GM19193 (cell line): ENCODE data around the gene GTF3C6.

Experiments used
- POLR2A ChIP-seq: IDR thresholded peaks from 4 replicates; pipeline ENCODE4 v1.6.1; 2011; ENCODE audit not compliant: insufficient read depth, insufficient read length; ENCODE audit errors: extremely low read depth

Gene GTF3C6

GRCh38 chr6:110960014-110960390 lies 1.5 kb downstream of the GTF3C6 start:
- no peak for TF ChIP-seq POLR2A

- no peak for TF ChIP-seq POLR2A
Measured at GRCh38 chr6:110965629-110966229, 7.2 kb downstream of the GTF3C6 start.

- TF ChIP-seq POLR2A: no peak
Measured at GRCh38 chr6:110971468-110971867, 13.0 kb downstream of the GTF3C6 start.

GRCh38 chr6:110976575-110976974 lies 18.1 kb downstream of the GTF3C6 start:
- no peak for TF ChIP-seq POLR2A

GRCh38 chr6:110979565-110980101 lies 21.1 kb downstream of the GTF3C6 start:
- no peak for TF ChIP-seq POLR2A

GRCh38 chr6:110980227-110980626 lies 21.7 kb downstream of the GTF3C6 start:
- TF ChIP-seq POLR2A: no peak

GRCh38 chr6:110980648-110981047 lies 22.1 kb downstream of the GTF3C6 start:
- TF ChIP-seq POLR2A: no peak

GRCh38 chr6:110981202-110981600 lies 22.7 kb downstream of the GTF3C6 start:
- TF ChIP-seq POLR2A: no peak

- TF ChIP-seq POLR2A: no peak
Measured at GRCh38 chr6:110990840-110991576, 32.5 kb downstream of the GTF3C6 start.

GRCh38 chr6:110996691-110997090 lies 38.2 kb downstream of the GTF3C6 start:
- no peak for TF ChIP-seq POLR2A

- no peak for TF ChIP-seq POLR2A
Measured at GRCh38 chr6:110999634-111000270, 41.2 kb downstream of the GTF3C6 start.

GRCh38 chr6:111002350-111002749 lies 43.8 kb downstream of the GTF3C6 start:
- TF ChIP-seq POLR2A: no peak

- TF ChIP-seq POLR2A: no peak
Measured at GRCh38 chr6:111011360-111012142, 53.0 kb downstream of the GTF3C6 start.

GRCh38 chr6:111012143-111012452 lies 53.6 kb downstream of the GTF3C6 start:
- no peak for TF ChIP-seq POLR2A
